HG02852 (cell line): Measurements from ENCODE around the gene ITPRIP.

Experiments used
- ATAC-seq: cut with Tn5 transposase; IDR thresholded peaks from one replicate; pipeline ENCODE4 v1.9.1; 2021; ENCODE audit warnings: mild to moderate bottlenecking, moderate library complexity; ENCODE audit not compliant: unreplicated experiment

The ITPRIP gene

GRCh38 chr10:104326991-104327610, 11.2 kb downstream of the ITPRIP start:
- ATAC-seq, result no peak

DNA sequence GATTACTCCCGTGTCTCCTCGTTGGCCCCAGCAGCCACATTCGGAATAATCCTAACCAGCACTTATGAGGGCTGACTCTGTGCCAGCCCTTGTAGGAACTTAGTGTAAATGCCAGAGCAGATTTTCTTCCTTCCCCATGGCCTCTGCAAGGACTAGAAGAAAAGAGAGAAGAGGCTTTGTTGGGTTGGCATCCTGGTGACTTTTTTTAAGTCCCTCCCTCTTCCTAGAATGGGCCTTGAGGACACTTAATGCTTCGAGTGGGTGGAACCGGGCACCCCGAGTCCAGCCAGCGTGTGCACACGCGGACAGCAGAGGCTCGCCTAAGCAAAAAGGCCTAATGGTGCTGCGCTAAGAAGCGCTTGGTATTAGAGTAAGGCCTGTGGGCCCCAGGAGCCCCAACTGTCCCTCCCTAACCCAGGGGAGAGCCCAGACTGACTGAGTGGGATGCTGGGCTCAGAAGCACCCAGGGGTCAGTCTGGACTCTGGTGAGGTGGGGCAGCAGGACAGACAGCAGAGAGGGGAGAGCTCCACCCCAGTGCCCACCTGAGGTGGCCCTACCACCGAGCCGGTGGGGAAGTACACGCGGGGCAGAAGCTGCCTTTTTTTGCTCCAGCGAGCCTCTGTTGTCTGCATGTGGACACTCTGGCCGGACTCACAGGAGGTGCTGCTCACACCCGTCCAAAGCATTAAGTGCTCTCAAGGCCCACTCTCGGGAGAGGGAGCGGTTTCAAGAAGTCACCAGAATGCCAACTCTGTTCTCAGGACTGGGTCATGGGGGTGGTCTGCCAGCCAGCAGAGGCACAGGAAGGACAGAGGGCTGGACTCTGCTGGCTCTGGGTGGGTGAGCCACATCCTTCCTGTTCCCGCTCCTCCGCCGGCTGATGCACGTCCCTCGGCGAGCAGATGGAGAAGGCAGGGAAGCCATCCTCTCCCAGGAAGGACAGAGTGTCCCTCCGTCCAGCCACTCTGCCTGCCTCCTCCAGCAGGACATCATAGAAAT, 12.5 kb downstream of the ITPRIP start:
- no peak for ATAC-seq

GRCh38 chr10:104324931-104325330, 13.3 kb downstream of the ITPRIP start:
- ATAC-seq, result no peak

DNA sequence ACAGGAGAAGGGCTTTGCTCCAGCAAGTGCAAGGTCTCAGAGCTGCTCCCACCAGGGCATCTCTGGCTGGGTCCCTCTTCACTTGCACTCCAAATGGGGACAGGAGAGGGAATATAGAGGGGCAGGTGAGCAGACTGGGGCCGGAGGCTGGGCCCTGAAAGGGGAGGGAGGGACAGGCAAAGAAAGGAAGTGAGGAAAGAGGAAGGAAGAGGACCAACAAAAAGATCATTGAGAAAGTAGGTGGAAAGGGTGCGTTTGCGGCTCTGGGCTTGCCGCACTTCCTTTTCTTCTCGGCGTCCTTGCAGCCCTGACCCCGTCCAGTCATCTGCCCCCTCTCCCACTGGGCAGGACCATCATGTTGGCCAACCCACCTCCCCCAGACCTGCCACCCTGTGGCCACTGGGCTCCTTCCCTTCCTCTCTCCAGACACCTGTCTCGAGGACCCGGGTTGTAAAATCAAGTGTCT, 14.0 kb downstream of the ITPRIP start:
- ATAC-seq, result no peak

DNA sequence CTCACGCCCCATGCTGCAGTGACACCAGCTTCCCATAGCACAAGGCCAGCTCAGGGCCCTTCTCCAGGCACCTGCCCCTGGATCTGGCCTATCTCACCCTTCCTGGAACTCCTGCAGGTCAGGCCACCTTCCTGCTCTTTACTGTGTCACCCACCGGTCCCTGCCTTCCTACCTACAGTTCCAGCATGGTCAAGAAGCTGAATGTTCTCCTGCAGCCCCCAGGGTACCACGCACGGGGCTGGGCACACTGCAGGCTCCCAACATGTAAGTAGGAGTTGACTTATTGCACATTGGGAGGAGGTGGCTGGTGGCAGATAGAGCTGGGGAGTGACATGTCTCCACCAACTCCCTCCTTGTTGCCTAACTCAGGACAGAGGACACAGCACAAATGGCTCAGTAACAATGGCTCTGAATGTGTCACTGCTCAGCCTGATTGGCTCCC, 14.5 kb downstream of the ITPRIP start:
- ATAC-seq, result no peak

DNA sequence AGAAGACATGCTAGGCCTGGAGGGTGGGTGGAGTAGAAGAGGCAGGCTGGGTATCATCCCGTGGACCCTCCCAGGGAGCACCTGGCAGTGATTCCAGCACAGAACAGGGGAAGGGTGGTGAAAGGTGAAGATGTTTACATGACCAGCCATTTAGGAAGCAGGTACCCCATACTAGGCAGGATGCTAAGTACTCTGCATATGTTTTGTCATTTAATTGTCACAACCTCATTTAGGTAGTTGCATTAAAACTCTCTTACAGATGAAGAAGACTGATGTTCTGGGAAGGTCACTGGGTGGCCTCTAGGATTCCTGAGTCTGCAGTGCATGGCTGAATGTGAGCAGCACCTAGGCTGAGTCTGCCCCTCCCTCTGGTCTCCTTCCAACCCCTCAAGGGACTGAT, 15.2 kb downstream of the ITPRIP start:
- no peak for ATAC-seq

DNA sequence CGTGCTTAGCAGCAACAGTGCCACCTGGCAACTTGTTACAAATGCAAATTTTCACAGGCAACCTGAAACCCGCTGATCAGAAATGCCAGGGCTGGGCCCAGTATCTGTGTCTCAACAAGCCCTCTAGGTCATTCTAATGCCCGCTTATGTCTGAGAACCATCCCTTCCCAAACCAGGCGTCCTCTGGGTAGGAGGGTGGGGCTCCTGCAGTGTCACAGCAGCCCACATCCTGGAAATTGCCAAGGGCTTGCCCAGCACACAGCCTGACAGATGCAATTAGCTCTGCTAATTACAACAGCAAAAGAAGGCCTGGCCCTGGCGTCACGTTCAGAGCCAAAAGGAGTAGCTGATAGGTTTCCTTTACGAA, 15.9 kb downstream of the ITPRIP start:
- no peak for ATAC-seq

DNA sequence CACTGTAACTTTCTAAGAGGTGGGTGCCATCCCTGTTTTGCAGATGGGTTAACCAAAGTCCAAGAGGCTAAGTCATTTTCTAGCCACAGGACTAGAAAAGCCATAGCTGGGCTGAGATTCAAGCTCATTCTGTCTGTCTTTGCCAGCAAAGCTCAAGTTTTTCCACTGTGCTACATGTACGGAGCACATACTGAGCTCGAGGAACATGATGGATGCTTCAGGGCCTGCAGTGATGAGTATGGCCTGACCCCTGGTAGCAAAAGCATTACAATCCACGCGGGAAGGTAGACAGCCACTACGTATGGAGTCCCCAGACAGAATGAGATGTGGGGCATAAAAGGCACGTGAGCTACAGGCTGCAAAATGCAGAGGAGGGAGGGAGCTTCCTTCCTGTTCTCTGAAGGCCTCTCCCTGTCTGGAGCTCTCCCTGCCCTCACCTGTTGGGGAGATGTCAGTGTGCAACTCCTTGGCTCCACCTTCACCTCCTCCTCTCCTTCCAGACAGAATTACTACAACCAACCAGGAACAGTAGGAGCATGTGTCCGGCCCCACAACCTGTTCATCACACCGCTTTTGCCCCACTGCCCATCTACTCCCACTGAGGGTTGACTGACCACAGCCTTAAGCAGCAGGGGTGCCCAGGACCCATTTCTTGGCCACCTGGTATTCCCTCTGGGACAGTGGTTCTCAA, 16.4 kb downstream of the ITPRIP start:
- no peak for ATAC-seq

GRCh38 chr10:104321226-104321625, 17.0 kb downstream of the ITPRIP start:
- no peak for ATAC-seq

DNA sequence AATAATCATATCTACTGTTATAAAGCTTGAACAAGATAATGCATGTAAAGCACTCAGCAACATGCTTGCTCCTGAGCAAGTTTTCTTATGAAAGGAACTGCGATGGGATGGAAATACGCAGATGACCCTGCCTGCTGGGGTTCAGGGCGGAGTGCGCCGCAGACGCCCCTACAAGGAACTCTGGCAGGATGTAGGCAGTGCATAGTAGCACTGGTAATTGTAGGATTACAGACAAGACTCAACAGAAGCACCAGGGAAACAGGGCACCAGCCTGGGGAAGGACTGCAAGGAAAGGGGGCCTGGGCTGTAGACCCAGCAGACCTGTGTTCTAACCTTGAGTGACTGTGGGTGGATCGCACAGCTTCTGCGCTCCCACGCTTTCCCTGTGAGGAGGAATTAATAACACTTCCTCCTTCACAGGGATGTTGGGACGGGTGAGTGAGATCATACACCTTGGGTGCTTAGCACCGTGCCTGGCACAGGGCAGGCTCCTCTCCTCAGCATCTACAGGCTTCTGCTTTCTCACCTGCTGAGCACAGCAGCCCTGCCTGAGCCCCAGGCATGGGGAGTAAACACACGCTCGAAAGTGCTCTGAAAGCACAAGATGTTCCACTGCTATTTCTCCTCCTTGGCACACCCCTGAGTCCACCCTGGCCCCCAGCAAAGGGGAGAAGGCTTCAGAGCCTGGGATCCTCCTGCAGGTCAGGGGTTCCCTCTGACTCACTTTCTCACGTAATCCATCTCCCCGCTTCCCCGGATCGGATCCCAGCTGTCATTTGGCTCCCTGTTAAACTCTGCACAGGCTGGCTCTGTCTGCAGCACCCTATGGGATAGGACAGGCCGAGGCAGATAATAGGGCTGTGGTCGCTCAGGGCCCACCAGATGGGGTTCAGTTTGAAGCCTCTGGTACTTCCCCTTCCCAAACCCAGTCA, 19.2 kb downstream of the ITPRIP start:
- no peak for ATAC-seq

GRCh38 chr10:104318326-104318725, 19.9 kb downstream of the ITPRIP start:
- ATAC-seq, result no peak

- peak; percentile 65 for ATAC-seq
Measured at GRCh38 chr10:104317726-104318299, 20.5 kb downstream of the ITPRIP start.

DNA sequence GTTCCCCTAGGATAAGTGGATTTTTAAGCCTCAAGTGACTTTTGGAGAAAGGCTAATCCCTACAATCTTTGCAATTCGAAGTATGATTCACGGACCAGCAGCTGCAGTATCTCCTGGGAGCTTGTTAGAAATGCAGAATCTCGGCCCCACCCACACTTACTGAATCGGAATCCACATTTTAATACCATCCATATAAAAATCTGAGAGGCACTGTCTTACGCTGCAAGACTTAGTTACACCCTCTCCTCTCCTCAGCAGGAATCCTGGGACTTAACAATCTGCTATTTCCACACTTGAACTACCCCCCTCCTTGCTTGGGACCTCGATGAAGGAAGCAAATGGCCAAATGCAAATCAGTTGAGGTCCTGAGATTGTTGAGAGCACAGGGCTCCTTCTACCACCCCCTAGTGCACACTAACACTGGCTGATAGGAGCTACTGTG, 21.0 kb downstream of the ITPRIP start:
- ATAC-seq, result peak; percentile 40

GRCh38 chr10:104316321-104317099, 21.8 kb downstream of the ITPRIP start:
- no peak for ATAC-seq

- ATAC-seq, result no peak
Measured at GRCh38 chr10:104315486-104315921, 22.8 kb downstream of the ITPRIP start.

- ATAC-seq, result no peak
Measured at GRCh38 chr10:104314591-104315485, 23.4 kb downstream of the ITPRIP start.

GRCh38 chr10:104311184-104311720, 27.0 kb downstream of the ITPRIP start:
- no peak for ATAC-seq
